Activated T-helper 9 cell treated with anti-CD3 and anti-CD28 coated beads, Interleukin-2, amount 50 U/mL, for 16 hours (primary cell): ENCODE measurements around the gene KRTAP5-8.
"Not testable (repeated sequence)": the region's sequence is repeated elsewhere in the genome, so short reads cannot be mapped to it uniquely, and the experiment has no call there.

Experiments used
- DNase-seq: peaks from one replicate; pipeline ENCODE4 v3.0.0-alpha.2; 2020; ENCODE audit warnings: low read depth

The KRTAP5-8 gene

DNA sequence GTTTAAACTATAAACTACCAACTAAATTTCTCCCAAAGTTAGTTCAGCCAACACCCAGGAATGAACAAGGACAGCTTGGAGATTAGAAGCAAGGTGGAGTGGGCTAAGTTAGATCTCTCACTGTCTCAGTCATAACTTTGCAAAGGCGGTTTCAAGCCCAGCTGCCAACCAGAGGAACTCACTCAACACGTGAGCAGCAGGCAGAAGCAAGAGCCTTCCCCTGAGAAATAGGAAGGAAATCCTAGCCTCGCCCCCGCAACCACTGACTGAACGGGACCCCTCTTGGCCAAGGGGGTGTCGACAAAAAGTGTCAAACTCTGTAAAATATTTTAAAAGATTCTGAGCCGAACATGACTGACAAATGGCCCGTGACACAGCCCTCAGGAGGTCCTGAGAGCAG lies 6.0 kb downstream of the KRTAP5-8 start:
- no peak for DNase-seq

DNA sequence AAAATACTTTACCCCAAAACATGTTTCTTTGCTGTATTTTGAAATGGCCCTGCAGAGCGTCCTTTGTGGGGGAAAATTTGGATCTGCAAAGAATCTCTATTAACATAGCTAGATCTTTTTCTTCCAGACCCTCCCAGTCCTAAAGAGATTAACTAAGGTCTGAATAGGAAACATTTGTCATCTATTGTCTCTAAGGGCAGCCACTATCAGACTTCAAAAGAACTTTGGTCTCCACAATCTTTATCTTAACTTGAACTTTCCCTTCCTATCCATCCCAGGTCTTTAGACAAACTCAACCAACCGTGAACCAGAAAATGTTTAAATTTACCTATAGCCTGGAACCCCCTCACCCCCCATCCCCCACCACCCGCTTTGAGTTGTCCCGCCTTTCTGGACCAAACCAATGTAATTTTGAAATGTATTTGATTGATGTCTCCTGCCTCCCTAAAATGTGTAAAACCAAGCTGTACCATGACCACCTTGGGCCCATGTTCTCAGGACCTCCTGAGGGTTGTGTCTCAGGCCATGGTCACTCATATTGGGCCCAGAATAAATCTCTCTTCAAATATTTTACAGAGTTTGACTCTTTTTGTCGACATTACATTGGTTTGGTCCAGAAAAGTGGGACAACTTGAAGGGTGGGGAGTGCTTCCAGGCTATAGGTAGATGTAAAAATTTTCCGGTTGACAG lies 6.8 kb downstream of the KRTAP5-8 start:
- DNase-seq: no peak

DNA sequence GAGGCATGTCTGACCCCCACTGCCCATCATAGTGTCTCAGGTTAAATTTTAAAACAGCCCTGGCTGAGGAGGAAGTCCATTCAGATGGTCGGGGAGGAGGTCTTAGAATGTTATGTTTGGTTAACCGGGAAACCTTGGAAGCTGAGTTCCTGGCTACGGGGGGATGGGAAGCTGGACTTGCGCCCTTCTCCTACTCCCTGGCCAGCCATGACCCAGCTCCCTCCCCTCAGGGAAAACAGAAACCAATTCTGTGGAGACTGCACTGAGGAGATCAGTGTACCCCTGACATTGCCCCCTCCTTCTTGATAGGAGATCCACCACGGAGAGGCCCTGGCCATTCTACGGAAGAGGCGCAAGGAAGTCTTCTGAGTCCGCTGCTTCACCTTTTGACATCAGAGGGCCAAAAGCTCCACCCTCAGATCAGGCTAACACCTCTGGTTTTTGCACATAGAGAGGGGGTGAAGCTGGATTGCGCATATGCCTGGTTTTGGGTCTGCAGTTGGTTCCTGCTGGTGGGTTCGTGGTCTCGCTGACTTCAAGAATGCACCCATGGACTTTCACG lies 7.7 kb downstream of the KRTAP5-8 start:
- DNase-seq: no peak

DNA sequence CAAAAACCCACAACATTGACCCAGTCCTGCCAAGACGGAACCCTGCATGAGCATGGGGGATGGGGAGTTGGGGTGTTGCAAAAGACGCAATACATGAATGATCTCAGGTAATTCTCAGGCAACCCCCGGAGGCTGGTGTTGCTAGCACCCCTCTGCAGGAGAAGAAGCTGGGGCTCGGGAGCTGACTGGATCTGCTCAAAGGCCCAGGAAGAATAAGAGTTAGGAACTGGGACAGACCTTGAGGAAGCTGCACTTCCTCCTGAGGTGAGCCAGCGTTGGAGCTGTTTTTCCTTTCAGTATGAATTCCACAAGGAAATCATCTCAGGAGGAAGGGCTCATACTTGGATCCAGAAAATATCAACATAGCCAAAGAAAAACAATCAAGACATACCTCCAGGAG lies 10.3 kb downstream of the KRTAP5-8 start, which contains the start of gene KRTAP5-9:
Gene KRTAP5-9 (plus strand): TSS at position 301 of the 400 bp plus-strand sequence. CDS start 238 bp downstream, outside the sequence.
- DNase-seq: no peak

DNA sequence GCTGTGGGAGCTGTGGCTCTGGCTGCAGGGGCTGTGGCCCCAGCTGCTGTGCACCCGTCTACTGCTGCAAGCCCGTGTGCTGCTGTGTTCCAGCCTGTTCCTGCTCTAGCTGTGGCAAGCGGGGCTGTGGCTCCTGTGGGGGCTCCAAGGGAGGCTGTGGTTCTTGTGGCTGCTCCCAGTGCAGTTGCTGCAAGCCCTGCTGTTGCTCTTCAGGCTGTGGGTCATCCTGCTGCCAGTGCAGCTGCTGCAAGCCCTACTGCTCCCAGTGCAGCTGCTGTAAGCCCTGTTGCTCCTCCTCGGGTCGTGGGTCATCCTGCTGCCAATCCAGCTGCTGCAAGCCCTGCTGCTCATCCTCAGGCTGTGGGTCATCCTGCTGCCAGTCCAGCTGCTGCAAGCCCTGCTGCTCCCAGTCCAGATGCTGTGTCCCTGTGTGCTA lies 10.9 kb downstream of the KRTAP5-8 start:
- DNase-seq: no peak

DNA sequence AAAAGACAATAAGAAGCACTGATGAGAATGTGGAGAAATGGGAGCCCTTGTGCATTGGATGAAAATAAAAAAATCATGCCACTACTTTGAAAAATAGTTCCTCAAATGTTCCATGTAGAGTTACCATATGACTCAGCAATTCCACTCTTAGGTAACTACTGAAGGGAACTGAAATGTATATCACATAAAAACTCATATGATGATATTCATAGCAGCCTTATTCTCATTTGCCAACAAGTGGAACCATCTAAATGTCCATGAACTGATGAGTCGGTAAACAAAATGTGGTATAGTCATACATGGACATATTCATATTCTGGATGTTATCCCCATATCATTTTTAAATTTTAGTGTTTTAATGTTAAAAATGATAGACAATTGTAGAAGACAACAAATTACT lies 13.9 kb downstream of the KRTAP5-8 start:
- no peak for DNase-seq

DNA sequence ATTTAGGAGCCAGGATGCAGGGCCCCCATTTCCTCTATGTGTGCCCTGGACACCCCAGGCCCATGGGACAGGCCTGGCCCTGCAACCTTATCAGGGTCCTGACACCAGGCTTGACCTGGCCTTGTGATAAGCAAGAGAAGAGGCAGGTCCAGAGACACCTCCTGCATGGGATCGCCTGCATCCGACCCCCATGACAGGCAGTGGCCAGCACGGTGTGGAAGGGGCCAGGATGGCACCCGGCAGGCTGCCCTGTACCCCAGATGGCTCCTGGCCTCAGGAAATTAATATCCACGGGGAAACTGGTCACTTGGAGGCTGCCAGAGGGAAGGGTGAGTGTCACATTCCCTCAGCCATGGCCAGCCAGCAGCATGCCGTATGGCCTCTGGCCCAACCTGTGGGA lies 17.2 kb downstream of the KRTAP5-8 start:
- no peak for DNase-seq

DNA sequence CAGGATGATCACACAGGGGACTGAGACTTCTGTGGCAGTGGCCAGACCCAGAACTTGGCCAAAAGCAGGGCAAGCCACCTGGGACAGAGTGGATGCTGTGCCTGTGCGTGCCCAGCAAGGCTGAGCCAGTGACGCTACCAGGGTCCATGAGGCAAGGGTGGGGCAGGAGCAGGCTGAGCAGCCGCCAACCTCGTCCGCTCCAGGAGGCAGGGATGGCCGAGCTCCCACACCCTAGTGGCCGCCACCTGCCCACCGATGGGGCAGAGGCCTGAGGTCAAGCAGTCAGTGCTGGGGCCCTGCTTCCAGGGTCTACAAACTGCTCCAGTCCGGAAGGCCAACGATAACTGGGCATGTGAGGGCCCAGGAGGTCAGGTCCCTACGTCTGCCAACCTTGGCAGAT lies 17.7 kb downstream of the KRTAP5-8 start:
- no peak for DNase-seq

DNA sequence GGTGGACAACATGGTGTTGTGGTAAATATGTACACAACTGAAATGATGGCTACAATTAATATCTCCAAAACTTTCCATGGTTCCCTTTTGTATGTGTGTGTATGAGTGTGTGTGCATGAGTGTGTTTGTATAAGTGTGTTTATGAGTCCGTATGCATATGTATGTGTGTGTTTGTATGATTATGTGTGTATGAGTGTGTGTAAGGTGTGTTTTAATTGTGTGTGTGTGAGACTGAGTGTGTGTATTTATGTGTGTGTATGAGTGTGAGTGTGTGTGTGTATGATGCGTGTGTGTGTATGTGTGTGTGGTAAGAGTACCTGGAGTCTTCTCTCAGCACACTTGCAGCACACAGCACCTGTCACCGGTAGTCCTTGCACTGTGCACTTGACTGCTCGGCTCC lies 18.2 kb downstream of the KRTAP5-8 start:
- DNase-seq: no peak

DNA sequence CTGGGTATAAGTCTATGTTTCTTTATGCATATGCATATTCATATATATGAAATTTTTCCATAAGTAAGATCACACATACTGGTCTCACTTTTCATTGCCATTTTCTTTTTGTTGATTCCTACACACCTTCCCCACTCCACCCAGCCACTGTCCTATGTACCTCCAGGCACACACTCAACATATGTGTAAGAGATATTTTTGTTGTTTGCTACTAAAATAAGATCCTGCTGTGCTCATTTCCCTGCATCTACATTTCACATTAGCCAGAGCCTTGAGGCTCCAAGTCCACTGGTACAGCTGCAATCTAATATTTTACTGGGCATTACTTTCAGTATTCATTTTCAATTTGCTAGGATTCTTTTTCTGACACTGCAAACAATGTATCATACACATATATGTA lies 19.4 kb downstream of the KRTAP5-8 start:
- DNase-seq: no peak

DNA sequence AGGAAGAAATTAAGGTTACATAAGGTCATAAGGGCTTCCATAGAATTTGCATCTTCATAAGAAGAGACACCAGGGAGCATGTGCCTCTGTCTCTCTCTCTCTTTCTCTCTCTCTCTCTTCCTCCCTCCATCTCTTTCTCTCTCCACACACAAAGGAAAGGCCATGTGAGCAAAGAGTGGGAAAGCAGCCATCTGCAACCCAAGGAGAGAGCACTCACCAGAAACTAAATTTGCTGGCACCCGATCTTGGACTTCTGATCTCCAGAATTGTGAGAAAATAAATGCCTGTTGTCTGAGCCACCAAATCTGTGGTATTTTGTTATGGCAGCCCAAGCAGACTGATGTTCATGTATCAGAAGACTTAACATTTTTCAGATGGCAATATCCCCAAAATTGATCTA lies 21.2 kb downstream of the KRTAP5-8 start:
- DNase-seq: no peak

DNA sequence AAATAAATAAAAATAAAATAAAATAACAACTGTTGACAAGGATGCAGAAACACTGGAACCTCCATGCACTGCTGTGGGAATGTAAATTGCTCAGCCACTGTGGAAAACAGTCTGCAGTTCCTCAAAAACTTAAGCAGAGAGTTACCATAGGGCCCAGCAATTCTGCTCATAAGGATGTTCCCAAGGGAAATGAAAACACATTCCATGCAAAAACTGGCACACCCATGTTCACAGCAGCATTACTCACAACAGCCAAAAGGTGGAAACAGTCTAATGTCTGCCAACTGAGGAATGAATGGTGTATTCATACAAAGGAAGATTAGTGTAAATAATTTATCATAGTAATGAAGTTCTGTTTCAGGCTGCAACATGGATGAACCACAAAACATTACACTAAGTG lies 24.3 kb downstream of the KRTAP5-8 start:
- DNase-seq: no peak

DNA sequence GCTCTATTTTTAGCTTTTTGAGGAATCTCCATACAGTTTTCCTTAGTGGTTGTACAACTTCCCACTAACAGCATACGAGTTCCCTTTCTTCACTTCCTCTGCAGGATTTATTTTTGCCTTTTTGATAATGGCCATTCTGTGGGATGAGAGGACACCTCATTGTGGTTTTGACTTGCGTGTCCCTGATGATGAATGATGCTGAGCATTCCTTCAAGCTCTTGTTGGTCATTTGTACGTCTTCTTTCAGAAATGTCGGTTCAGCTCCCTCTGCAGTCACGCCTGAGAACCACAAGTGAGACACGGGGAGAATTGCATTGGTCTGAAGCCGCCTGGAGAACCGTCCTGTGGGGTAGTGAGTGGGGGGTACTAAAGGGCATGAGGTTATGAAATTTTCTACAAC lies 25.6 kb downstream of the KRTAP5-8 start:
- DNase-seq: no peak

DNA sequence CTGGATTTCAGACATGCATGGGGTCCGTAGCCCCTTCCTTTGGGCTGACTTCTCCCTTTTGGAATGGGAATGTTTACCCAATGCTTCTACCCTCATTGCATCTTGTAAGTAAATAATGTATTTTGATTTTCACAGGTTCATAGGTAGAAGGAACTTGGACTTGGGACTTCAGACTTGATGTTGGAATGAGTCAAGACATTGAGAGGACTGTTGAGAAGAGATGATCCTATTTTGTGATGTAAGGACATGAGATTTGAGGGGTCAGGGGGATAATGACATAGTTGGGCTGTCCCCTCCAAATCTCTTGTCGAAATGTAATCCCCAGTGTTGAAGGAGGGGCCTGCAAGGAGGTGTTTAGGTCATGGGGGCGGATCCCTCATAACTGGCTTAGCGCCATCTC lies 26.6 kb downstream of the KRTAP5-8 start:
- DNase-seq: no peak

DNA sequence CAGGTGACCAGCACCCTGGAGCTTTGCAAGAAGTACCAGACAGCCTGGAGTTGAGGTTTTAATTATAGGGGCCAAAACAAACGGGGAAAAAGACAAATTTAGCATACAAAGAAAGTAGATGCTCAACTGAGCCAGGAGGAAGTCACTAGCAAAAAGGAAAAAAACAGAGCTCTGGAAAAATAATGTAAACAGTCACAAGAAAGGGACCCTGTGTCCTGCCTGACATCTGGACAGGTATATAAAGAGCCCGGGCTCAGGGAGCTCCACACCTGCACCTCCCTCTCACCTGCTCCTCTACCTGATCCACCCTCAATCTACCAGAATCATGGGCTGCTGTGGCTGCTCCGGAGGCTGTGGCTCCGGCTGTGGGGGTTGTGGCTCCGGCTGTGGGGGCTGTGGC lies 27.4 kb downstream of the KRTAP5-8 start, which contains the start of gene KRTAP5-10:
Gene KRTAP5-10 (plus strand): TSS at position 301 of the 400 bp plus-strand sequence. CDS start 25 bp downstream, at position 326.
- no peak for DNase-seq

DNA sequence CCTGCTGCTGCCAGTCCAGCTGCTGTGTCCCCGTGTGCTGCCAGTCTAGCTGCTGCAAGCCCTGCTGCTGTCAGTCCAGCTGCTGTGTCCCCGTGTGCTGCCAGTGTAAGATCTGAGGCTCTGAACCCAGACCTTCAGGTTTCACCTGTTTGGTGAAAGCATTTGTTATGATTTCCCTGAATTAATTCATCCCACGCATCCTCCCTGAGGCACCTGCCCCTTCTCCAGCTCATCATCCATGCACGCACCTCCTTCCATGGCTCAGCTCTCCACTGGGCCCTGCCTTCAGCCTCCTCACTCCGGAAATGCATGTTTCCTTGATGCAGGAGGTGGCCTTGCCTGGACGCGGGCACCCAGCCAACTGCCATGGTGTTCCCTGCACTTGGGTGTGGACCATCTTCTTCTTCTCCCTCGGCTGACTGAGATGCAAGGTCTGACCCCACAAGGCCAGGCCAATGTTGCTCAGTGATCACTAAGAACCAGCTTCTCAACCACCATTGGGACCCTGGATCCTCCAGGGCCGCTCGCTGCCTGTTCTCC lies 28.3 kb downstream of the KRTAP5-8 start:
- DNase-seq: no peak

DNA sequence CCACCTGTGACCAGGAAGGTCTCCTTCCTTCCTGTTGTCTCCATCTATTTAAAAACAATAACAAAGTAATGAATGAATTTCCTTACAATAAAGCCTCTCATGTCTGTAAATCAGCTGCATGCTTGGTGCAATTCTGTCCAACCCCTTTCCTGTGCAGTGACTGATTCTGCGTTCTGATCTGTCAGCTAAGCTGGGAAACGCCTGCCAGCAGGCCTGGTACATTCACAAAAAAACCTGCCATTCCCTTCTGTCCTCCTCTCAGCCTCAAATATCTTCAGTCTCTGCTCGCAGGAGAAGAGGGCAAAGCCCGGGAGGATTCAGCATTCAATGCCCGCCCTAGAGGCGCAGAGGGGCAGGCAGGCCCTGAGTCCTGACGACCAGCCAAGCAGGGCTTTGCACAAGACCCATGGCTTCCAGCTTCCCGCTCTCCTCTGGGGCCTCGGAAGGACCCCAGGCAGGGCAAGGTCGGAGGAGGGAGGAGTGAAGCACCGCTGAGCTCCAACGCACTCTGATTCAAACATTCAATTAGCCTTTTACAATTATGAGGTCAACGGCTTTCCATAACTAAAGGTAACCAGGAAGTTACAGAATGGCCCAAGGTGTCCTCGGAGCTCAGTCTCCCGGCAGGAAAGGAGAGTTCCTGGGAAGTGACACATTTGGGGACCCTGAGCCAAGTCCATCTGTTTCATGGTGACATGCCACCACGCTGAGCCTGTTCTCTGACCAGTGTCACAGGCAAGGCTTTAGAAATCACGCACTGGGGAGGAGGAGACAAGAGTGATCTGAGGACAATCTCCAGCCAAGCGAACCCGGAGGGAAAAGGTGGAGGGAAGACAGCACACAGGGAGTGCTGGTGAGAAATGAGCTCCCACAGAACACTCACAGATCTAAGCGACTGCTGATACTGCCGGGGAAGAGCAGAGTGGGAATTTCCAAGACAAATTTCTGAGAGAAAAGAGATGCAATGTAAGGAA lies 29.1 kb downstream of the KRTAP5-8 start:
- not testable (repeated sequence) for DNase-seq

DNA sequence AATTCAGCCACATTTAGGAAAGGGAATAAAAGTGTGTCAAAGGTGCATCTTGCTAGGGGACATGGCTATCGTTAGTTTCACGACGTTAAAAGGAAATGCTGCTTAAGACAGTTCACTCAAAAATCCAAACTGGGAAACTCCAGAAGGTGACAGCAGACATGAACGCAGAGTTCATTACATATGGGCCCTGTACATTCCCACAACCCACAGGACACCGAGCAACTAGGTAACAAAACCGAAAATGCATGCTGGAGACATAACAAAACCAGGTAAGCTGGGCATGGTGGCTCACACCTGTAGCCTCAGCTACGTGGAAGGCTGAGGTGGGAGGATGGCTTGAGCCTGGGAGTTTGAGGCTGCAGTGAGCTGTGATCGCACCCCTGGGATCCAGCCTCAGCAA lies 29.8 kb downstream of the KRTAP5-8 start:
- DNase-seq: not testable (repeated sequence)

DNA sequence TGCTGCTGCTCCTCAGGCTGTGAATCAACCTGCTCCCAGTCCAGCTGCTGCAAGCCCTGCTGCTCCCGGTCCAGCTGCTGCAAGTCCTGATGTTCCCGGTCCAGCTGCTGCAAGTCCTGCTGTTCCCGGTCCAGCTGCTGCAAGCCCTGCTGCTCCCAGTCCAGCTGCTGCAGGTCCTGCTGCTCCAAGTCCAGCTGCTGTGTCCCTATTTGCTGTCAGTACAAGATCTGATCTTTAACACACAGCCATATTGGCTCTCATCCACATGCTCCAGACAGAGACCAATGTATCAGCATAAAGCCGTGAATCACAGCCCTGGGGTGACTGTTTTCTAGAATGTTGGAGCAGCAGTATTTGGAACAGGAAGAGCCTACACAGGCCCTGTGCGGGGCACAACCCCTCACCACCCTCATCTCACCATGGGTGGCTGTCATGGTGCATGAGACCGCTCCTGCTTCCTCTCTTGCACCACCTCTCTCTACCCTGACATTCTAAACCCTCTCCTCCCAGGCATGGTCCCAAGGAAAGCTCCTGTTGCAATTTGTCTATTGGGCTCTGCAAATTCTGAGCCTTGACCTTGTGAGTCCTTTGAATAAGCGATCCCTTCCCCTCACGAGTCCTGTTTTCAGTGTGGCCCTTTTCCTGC lies 31.0 kb downstream of the KRTAP5-8 start:
- no peak for DNase-seq

DNA sequence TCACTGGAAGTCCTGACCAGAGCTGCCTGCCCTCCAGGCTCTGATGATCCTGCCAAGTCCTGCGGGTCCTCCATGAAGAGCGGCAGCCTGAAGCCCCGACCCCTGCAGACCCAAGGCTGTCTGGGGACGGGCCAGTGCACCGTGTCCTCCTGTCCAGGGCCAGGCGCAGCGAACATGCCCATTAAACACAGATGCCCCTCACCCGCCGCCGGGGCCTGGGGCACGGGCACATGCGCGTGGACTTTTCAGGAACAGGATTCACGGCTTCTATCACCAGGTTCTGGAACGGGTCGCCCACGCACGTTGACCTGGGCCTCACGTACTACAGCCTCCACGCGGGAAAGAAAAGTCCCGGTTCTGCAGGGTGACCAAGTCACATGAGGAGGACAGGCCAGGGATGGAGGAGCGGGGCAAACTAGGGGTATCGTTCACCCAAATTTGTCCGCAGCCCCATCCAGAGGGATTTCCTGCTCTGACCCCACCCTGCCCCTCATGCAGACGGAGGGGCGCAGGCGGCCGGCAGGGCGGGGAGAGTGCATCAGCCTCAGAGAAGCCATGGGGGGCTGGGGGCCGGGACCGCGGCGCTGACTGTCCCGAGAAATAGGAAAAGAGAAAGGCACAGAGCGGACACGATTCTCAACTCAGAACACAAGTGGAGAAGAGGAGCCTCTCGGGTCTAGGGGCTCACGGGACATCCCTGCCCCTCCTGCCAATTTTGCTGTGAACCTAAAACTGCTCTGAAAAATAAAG lies 33.5 kb downstream of the KRTAP5-8 start:
- DNase-seq: not testable (repeated sequence)

DNA sequence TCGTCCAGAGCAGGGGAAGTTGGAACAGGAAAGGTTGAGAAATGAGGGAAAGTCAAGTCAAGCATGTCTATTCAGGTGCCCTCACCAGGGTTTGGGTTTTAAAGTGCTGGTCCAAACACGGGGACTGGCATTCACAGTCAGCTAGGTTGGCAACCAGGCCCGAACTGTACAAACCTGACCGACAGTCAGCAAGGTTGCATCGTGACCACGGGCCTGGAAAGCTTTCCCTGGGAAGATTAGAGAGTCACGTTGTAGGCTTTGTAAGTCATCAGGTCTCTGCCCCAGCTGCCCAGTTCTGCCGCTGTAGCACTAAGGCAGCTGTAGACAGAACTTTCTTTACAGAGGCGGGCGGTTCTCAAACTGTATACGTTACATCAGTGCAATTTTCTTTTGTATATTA lies 35.0 kb downstream of the KRTAP5-8 start:
- DNase-seq: no peak
